Head of caudate nucleus (tissue), 42 donors: ENCODE measurements around the gene DOK7.

ENCODE experiments used
- DNase-seq, 42 donors: peaks; one replicate each; pipeline versions ENCODE4 v3.0.0 to v3.0.0-alpha.2; 2020 to 2021; ENCODE audit warnings: mixed read lengths in 7 of 42
- intact Hi-C: fragments of 100-400 bp; cut with DNase I; formaldehyde crosslinking; loops from one replicate; pipeline ENCODE4 v1.15.0; 2022

DOK7 gene

DNA sequence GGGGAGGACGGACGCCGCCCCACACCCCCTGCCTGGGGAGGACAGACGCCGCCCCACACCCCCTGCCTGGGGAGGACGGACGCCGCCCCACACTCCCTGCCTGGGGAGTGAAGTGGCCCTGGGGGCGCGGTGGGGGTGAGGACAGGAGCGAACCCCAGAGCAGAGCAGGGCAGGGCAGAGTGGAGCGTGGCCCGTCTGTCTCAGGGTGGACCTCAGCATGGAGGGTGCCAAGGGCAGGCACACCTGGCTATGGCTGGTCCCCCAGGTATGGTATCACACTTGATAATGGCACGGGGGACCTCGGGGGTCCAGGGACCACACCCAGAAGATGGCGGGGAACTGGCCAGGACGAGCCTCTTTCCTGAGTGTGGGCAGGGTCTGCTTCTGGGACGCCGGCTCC lies 59.5 kb downstream of the DOK7 start:
- intact Hi-C loops: no loop called here
- DNase-seq: peak in 13 of 42 donors; percentile 4 to 34 (median 10)

DNA sequence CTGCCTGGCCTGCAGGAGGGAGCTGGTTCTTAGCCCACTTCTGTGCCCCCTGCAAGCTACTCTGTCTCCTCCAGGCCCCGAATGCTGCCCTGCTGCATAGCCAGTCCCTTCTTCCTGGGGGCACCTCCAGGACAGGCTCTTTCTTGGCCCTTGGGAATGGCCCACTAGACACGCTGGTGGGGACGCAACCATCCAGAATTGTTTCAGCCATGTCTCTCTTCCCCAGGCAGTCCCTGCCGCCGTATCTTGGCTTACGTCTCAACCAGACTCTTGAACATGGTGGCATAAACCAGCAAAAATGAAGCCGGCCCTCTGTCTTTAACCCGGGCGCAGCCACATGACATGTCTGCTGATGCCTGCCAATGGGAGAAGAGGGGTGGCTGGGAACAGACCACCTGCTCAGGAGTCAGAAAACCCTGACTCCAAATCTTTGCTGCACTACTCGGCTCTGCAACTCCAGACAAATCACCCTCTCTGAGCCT lies 60.1 kb downstream of the DOK7 start:
- peak in 12 of 42 donors; percentile 1 to 39 (median 12) for DNase-seq
- intact Hi-C loops: no loop called here

DNA sequence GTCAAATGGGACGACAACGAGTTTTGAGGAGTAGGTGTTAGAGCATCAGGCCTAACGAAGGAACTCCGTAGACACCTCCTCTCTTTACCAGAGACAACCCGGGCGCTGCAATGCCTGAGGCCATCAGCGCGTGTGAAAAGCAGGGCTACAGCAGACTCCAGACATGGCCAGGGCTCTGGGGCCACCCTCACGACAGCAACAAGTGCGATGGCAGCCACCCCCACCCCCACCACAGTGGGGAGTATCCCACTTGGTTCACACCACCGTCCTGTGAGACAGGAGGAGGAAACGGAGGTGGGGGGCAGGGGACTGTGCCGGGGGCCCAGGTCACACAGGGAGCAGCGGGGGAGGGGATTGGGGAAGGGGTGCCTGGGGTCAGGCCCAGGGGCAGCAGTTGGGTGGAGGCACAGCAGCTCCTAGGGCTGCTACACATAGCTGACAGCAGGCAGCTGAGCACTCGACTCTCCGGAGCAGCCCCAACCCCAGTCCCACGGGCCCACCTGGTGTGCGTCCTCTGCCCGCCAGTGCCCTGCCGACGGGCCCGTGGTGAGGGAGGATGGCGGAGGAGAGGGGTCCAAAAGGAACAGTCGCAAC lies 60.6 kb downstream of the DOK7 start:
- DNase-seq: peak in 17 of 42 donors; percentile 7 to 72 (median 40)
- intact Hi-C loops: no loop called here

DNA sequence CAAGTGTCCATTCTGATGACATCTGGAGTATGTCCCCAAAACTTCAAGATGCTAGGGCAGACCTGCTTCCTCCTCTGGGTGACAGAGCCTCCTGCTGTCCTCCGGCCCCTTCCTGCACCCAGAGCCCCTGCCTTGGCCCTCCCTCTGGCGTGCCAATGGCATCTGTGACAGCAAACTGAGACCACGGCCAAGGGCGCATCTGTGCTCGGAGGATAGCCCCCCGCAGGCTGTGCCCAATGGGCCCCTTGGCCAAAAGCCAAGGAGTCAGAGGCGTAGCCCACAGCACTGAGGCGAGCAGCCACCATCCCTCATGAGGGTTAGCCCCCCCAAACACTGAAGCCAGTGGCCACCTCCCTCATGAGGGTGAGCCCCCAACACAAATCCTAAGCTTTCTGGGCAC lies 61.2 kb downstream of the DOK7 start:
- intact Hi-C loops: no loop called here
- DNase-seq: peak in 15 of 42 donors; percentile 1 to 35 (median 6)

DNA sequence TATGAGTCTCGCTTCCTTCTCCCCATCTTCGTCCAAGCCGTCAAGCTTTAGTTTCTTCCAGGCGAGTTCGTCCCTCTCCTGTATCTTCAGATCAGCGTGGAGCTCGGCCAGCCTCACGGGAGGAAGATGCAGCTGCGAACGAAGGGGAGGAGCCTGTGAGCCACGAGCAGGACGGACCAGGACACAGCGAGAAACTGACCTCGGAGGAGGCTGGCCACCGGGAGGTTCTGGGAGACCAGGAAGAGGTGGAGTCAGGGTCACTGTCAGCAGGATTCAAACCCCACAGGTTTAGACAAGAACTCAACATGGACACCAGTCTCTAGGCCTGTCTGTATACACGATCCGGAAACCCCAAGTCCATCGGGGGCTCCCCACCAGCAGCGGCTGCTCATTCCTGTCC lies 61.8 kb downstream of the DOK7 start:
- intact Hi-C loops: no loop called here
- DNase-seq: peak in 19 of 42 donors; percentile 4 to 45 (median 18)

DNA sequence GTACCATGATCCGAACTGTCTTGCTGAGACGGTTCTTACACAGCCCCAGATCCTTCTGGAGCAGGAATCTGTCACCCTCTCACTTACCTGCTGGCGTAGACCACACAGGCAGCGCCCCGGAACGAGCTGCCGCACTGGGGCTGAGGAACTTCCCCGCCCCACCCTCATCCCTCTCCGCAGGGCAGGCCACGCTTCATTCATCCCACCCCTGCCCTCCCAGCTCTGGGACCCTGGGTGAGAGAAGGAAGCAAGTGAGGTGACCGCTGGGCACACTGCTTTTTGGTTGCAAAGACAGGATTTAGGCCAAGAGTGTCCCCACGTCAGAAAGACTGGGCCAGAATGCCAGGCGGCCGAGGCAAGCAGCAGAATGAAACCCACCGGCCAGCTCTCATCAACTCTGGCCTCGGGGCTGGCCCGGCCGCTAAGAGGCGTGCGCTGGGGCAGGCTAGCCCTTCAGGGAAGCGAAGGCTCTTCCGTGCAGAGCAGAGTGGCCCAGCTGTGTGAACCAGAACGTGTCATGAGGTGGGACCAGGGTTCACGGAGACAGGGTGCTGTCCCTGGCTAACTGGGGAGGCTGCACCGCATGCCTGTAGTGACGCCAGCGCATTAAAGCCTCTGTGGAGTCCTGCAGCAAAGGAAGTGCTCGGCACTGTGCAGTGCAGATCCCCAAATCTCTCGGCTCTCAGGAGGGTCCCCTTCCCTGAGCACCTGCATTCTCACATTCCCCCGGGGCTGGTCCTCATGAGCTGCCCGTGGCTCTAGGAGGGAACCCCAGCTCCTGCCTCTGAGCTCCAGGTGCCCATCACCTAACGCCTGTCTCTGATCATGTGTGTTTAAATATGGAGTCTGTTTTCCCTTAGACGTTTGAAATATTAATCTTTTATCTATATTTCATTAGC lies 62.7 kb downstream of the DOK7 start:
- DNase-seq: peak in 14 of 42 donors; percentile 4 to 48 (median 22)
- intact Hi-C loops: no loop called here

DNA sequence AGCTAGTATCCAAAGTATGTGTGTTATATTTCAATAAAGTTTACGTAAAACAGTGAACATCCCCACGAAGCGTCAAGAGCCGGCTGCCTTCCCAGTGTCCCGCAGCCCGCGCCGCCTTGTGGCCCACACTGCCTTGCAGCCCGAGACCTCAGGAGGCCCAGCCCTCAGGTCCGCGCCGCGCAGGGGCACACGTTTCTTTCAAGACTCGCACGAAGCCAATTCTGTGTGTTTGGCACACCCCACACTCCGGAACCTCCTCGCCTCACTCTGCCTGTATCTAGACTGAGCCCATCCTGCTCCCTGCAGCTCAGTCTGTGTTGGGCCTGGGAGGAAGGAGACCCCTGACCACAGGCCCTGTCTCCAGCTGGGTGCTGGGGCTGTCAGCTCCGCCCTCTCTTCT lies 63.4 kb downstream of the DOK7 start:
- intact Hi-C loops: no loop called here
- DNase-seq: peak in 13 of 42 donors; percentile 9 to 66 (median 40)

DNA sequence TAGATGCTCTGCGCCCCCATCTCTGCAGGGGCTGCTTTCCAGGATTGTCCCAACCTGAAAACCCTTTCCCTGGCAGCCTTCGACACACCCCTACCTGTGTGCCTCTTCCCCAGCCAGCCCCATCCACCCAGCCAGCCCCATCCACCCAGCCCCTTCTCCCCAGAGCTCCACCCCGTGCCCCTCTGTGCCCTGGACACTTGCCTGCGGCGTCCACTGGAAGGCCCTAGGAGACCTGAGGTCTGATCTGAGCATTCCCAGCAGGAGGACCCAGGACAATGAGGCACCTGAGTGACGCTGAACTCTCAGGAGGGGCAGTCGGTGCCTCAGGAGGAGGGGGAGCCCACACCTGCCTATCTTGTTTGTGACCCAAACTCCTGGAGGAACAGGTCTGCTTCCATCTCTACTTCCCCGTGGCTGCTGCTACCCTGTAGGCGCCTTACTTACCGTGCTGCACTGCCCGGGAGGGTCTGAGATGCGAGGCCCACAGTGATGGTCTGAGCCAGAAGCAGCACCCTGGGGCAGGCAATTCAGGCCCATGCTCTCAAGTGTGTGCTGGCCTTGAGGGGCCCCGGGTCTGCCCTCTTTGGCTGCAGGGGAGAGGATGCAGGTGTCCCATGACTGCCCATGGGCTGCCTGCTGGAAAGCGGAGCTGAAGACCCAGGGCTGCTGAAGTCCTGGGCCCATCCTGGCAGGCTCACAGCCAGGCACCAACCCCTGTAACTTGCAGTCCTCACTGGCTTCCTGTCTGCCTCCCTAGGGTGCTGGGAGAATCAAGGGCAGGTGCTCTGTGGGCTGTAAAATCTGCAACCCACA lies 64.2 kb downstream of the DOK7 start:
- DNase-seq: peak in 8 of 42 donors; percentile 2 to 42 (median 7)
- intact Hi-C loops: no loop called here

DNA sequence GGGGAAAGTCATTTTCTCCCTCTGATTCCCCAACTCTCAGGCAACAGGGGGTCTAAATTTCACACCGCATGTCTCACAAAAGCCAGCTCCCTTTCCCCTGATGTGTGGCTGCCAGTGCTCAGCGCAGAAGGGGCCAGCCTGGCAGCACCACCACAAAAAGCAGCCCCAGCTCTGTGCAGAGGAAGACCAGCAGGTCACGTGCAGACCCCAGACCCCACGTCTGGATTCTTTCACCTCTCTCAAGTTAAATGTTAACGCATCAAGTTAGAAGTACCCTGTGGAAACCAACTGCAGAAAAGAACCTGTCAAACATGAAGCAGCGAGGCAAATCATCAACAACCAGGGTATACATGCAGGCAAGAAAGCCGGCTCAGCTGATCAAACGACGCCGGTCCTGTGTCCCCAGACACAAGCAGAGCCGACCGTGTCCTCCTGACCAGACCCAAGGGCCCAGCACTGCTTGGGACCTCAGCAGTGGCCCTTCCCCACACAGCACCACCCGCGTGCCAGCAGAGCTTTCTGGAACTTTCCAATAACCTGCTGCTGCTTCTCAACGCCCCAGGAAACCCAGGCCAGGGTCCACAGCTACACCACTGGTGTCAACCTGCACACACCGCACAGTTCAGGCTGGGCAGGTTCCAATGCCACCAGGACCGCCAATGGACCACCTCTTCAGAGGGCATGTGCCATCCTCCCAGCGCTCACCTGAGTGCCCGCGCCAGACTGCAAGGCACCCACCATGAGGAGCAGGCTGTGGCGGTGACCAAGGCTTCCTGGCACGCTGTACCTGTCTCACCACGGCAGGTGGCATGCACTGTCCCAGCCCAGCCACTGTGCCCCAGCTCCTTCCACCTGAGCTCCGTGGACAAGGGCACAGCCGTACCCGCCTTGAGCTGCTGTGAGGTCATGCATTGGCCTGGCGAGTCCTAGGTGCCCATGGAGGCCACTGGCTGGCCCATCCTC lies 65.1 kb downstream of the DOK7 start:
- peak in 6 of 42 donors; percentile 2 to 37 (median 12) for DNase-seq
- intact Hi-C loops: no loop called here

DNA sequence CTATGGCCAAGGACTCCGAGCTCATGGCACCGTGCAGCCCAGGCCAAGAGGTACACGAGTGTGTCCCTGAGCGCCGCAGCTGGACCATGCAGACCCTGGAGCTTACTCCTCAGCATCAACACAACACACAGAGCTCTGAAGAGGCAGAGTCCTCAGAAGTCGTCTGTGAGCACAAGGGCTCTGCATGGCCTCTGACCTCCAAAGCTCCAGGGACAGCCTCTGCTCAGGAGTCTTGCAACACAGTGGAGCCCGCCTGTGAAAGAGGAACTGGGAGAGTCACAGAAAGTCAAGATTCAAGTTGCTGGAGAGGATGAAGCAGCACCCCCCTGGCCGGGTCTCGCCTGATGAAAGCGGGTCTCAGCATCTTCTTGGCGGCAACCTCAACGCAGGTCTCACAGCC lies 66.3 kb downstream of the DOK7 start:
- peak in 18 of 42 donors; percentile 27 to 71 (median 54) for DNase-seq
- intact Hi-C loops: no loop called here

DNA sequence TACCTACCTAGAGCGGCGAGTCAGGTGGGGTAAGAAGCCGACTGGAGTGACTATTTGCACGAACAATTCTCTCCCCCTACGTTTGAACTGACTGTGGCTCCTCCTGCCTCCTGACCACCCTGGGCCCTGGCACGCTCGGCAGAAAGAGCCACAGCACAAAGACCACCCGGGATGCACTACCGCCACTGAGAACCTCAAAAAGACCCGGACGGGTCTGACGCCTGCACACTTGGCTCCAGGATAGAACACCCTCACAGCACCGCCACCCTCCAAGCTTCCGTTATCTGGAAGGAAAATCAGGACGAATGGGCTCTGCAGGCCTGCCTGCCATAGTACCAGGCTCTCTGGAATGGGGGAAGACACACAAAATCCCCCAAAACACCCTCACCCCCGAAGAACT lies 66.9 kb downstream of the DOK7 start:
- DNase-seq: peak in 3 of 42 donors; percentile 5 to 40 (median 21)
- intact Hi-C loops: no loop called here

DNA sequence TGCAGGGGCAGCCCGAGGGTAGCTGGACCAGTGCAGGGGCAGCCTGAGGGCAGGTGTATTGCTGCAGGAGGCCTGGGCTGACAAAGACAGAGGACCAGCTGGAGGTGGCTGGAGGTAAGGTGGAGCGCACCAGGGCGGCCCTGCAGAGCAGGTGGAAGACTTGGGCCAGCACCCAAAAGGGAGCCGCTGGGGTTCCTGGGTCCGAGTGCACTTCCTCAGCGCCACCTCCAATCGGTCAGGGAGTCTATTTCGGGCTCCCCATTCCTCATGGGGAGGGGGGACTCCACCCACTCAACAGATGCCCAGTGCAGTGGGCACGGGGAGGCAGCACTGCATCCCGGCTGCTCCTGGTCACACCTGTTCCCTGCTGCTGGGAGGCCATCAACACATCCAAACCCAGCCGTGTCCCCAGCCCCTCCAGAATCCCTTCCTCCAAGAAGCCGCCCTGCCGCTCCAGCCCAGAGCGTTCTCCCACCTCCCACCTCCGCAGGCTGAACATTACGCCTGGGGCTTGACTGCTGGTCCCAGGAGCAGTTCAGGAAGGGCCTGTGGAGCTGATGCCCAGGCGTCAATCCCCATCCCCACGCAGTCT lies 67.7 kb downstream of the DOK7 start:
- intact Hi-C loops: no loop called here

DNA sequence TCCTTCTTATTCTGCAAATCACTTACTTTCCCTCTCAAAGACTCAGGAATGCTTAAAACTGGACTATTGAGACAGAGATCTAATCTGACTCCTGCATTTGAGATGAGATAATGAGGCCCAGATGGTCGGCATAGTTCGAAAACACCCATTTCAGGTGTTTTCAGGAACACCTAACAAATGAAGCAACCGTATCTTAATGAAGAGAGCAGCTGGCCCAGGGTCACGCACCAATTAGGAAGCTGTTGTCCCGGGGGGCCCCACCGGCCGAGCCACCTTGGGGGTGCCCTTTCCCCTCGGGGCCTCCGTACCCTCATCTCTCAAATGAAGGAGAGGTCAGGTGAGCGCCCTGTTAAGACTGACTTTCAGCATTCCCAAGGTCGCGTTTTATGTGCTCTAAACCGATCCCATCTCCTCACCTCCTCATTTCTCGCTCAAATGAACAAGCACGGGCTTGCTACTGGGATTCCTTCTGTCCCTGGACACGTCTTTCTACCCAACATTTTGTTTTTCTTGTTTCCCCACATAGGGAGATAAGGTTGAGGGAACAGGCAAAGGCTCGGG lies 68.3 kb downstream of the DOK7 start:
- intact Hi-C loops: no loop called here
- DNase-seq: peak in 2 of 42 donors; percentile 12 to 44

More for the DNA sequence above, 67.7 kb downstream of the DOK7 start:
- DNase-seq: peak in 3 of 42 donors; percentile 9 to 49 (median 21)

DNA sequence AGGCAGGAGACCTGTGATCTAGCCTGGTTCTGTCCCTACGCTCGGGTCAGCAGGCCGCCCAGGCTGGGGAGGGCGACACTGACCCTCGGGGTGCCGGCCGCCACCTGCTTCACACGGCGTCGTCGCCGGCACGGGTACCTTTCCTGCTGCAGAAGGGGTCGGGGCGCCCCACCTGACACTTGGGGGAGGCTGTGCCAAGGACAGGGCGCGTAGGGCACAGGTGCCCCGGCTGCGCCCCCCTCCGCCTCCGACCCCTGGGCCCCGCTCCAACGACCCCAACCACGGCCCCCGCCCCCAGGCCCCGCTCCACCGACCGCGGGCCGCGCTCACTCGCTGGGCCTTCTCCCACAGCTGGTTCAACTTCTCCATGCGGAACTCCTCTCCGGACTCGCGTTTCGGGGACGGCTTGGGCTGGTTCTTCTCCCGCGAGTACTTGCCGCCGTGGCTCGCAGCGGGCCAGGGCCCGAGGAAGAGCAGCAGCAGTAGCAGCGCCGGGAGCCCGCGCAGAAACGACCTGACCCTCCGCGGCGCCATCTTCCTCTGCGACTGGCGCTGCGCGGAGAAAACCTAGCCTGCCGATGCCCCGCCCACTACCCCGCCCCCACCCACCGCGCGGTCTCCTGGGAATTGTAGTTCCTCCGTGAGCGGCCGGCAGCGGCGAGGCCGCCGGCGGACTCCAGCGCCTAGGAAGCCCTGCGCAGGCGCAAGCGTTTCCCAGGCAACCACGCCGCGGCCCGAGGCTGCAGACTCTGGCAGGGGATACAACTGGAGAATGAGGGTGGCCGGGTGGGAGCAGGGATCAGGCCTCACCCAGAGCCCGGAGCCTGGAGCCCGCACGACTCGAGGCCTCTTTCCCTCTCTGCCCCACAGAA lies 69.0 kb downstream of the DOK7 start, which contains the start of gene LRPAP1:
Gene LRPAP1, minus strand, starts transcription at position 544 of the 872 bp plus-strand sequence. Its CDS starts 10 bp downstream, at position 534.
- peak; percentile 89 to 98 (median 96) for DNase-seq
- intact Hi-C loops: no loop called here

DNA sequence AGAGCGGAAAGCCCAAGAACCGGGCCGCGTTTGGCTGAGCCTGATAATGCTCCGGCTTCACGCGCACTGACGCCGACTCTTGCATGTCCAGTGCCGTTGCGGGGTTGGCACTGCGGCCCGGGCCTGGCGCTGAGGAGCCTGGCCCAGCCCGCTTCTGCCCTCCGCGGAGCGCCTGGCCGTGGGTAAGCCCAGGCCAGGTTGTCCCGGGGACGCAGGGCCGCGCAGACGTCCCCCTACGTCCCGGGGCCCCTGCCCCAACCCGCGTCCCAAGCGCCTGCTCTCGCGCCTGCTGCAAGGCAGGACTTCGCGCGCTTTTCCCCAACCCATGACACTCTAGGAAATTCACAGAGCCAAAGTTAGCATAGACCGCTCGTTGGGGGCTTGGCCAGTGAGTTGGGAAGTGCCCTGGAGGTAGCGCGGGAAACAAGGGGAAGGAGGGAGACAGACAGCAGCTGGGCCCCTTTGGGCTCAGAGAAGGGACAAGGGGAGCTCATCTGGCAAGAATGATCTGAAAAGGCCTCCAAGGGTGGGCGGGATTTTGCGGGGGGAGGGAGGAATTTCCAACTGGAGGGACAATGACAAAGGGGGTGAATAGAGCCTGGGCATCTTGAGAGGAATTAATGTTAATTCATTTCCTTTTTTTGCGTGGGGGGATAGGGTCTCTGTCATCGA lies 69.8 kb downstream of the DOK7 start:
- intact Hi-C loops: no loop called here

DNA sequence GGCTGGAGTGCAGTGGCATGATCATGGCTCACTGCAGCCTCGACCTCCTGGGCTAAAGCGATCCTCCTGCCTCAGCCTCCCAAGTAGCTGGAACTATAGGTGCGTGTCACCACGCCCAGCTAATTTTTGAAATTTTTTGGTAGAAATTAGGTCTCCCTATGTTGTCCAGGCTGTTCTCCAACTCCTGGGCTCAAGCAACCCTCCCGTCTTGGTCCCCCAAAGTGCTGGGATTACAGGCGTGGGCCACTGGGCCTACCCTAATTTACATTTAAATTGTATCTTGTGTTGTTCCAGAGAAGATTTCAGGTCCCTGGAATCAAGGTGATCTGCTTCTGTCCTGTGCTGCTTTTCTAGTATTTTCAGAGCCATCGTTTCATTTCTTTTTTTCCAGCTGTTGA lies 70.3 kb downstream of the DOK7 start:
- peak in 1 of 42 donors; percentile 4 for DNase-seq
- intact Hi-C loops: no loop called here

More for the DNA sequence above, 69.8 kb downstream of the DOK7 start:
- peak in 3 of 42 donors; percentile 18 to 62 (median 19) for DNase-seq
